ENCODE data around the gene FRMD5. TPM values are rescaled to one million over a fixed set of nuclear protein-coding genes. Genes with fewer than 3 reads are reported as not detected.

The FRMD5 gene
- polyA plus RNA-seq, 1 donor from 2014 or later, result 25.8 TPM

GRCh38 chr15:43974852-43975251 lies 220.2 kb downstream of the FRMD5 start:
- Histone ChIP-seq H3K79me2 (replicated peaks; ENCODE audit: insufficient read depth, low read length) (no peaks in the 10 kb centered on the region), H3F3A (ENCODE audit: insufficient read depth, low read length, poor library complexity, severe bottlenecking) (no peaks in the 10 kb centered on the region), H3K4me2 (ENCODE audit: low read length) (no peak overlapping the region), H3K27me3 (ENCODE audit: insufficient read depth, low read depth, low read length) (no peaks in the 10 kb centered on the region), H3K9me2 (ENCODE audit: insufficient read depth, low read length) (no peaks in the 10 kb centered on the region), H3K9me3 (ENCODE audit: low read length) (no peaks in the 10 kb centered on the region), H2AFZ (ENCODE audit: low read depth, low read length) (no peak overlapping the region), H4K20me1 (ENCODE audit: insufficient read depth) (no peaks in the 10 kb centered on the region), H3K9ac (ENCODE audit: low read length) (no peak overlapping the region), H3K36me3 (ENCODE audit: insufficient read depth, low read length) (no peaks in the 10 kb centered on the region), H3K4me3 (ENCODE audit: low read length) (no peak overlapping the region), H3K27ac (ENCODE audit: low read length) (no peak overlapping the region)
- TF ChIP-seq SMC3 (conservative IDR thresholded peaks at IDR 0.05; ENCODE audit: poor library complexity) (no peak), MXI1 (conservative IDR thresholded peaks at IDR 0.05; ENCODE audit: poor library complexity, severe bottlenecking) (no peak)

- H3K79me2 ChIP-seq (replicated peaks; ENCODE audit: insufficient read depth, low read length), result no peaks in the 10 kb centered on the region
- no peak overlapping the region for H3K4me2 ChIP-seq (ENCODE audit: low read length)
- no peaks in the 10 kb centered on the region for H3K36me3 ChIP-seq (ENCODE audit: insufficient read depth, low read length)
- no peaks in the 10 kb centered on the region for H3F3A ChIP-seq (ENCODE audit: insufficient read depth, low read length, poor library complexity, severe bottlenecking)
- no peak overlapping the region for H3K4me3 ChIP-seq (ENCODE audit: low read length)
- no peaks in the 10 kb centered on the region for H3K9me2 ChIP-seq (ENCODE audit: insufficient read depth, low read length)
- H4K20me1 ChIP-seq (ENCODE audit: insufficient read depth), result no peaks in the 10 kb centered on the region
- H3K9me3 ChIP-seq (ENCODE audit: low read length), result no peaks in the 10 kb centered on the region
- no peak overlapping the region for H3K27ac ChIP-seq (ENCODE audit: low read length)
- TF ChIP-seq MXI1 (conservative IDR thresholded peaks at IDR 0.05; ENCODE audit: poor library complexity, severe bottlenecking) (no peak), RAD21 (conservative IDR thresholded peaks at IDR 0.05) (no peak), POLR2AphosphoS5 (IDR thresholded peaks at IDR 0.05) (no peak), SMC3 (conservative IDR thresholded peaks at IDR 0.05; ENCODE audit: poor library complexity) (no peak), EZH2 (IDR thresholded peaks at IDR 0.05; ENCODE audit: borderline replicate concordance, insufficient read depth, low read length, poor library complexity, severe bottlenecking) (no peak), TAF1 (IDR thresholded peaks at IDR 0.05; ENCODE audit: low read depth) (no peak), EP300 (conservative IDR thresholded peaks at IDR 0.05; ENCODE audit: poor library complexity, severe bottlenecking) (no peak), REST (IDR thresholded peaks at IDR 0.05; ENCODE audit: borderline replicate concordance) (no peak), CTCF (IDR thresholded peaks at IDR 0.05; ENCODE audit: poor library complexity, severe bottlenecking) (no peak)
- no peaks in the 10 kb centered on the region for H3K27me3 ChIP-seq (ENCODE audit: insufficient read depth, low read depth, low read length)
- H3K9ac ChIP-seq (ENCODE audit: low read length), result no peak overlapping the region
- H2AFZ ChIP-seq (ENCODE audit: low read depth, low read length), result no peak overlapping the region
Measured at GRCh38 chr15:43969802-43970375, 225.2 kb downstream of the FRMD5 start.

Data from neural cell (in vitro differentiated cells).